Measurements from ENCODE around the gene PTPRC.
A peak's percentile ranks its signal among the peaks of the same experiment; 100 is the strongest.

PTPRC gene

GRCh38 chr1:198638894-198639635 is at the start of gene PTPRC:
Gene PTPRC, plus strand, starts transcription at chr1:198639040. Its CDS starts 229 bp downstream, at chr1:198639269.
- TF ChIP-seq CTCF (IDR thresholded peaks at IDR 0.05; ENCODE audit: borderline replicate concordance, control extremely low read depth, extremely low read depth, insufficient read depth, missing control alignments), result no peak
- in situ Hi-C loops (cut with MboI; ENCODE audit: low sequenced_read_pairs, unreplicated experiment), result loop anchor here (25.0 kb wide), 1 partner anchor 477 kb away; the partner anchor contains the start of gene NEK7
- peak; percentile 18 for DNase-seq (ENCODE audit: low spot score)

GRCh38 chr1:198590454-198590853 is 48.4 kb upstream of the PTPRC start:
- no peak for TF ChIP-seq CTCF (IDR thresholded peaks at IDR 0.05; ENCODE audit: borderline replicate concordance, control extremely low read depth, extremely low read depth, insufficient read depth, missing control alignments)
- in situ Hi-C loops (cut with MboI; ENCODE audit: low sequenced_read_pairs, unreplicated experiment), result no loop called here
- no peak for DNase-seq (ENCODE audit: low spot score)

- TF ChIP-seq CTCF (IDR thresholded peaks at IDR 0.05; ENCODE audit: borderline replicate concordance, control extremely low read depth, extremely low read depth, insufficient read depth, missing control alignments), result no peak
- in situ Hi-C loops (cut with MboI; ENCODE audit: low sequenced_read_pairs, unreplicated experiment), result no loop called here
- DNase-seq (ENCODE audit: low spot score), result no peak
Observed at GRCh38 chr1:198595765-198596164, 43.1 kb upstream of the PTPRC start.

GRCh38 chr1:198597690-198598430 is 41.0 kb upstream of the PTPRC start:
- TF ChIP-seq CTCF (IDR thresholded peaks at IDR 0.05; ENCODE audit: borderline replicate concordance, control extremely low read depth, extremely low read depth, insufficient read depth, missing control alignments), result no peak
- no peak for DNase-seq (ENCODE audit: low spot score)
- in situ Hi-C loops (cut with MboI; ENCODE audit: low sequenced_read_pairs, unreplicated experiment), result no loop called here

GRCh38 chr1:198598796-198599321 is 40.0 kb upstream of the PTPRC start:
- TF ChIP-seq CTCF (IDR thresholded peaks at IDR 0.05; ENCODE audit: borderline replicate concordance, control extremely low read depth, extremely low read depth, insufficient read depth, missing control alignments), result no peak
- DNase-seq (ENCODE audit: low spot score), result no peak
- in situ Hi-C loops (cut with MboI; ENCODE audit: low sequenced_read_pairs, unreplicated experiment), result no loop called here

GRCh38 chr1:198599749-198600148 is 39.1 kb upstream of the PTPRC start:
- no peak for TF ChIP-seq CTCF (IDR thresholded peaks at IDR 0.05; ENCODE audit: borderline replicate concordance, control extremely low read depth, extremely low read depth, insufficient read depth, missing control alignments)
- no peak for DNase-seq (ENCODE audit: low spot score)

More at GRCh38 chr1:198599749-198600148, 39.1 kb upstream of the PTPRC start:
- in situ Hi-C loops (cut with MboI; ENCODE audit: low sequenced_read_pairs, unreplicated experiment), result no loop called here
